GM23338 (cell line): ENCODE measurements around the gene RPA1. TPM values are rescaled to one million over a fixed set of nuclear protein-coding genes. Genes with fewer than 3 reads are reported as not detected.
A peak's percentile ranks its signal among the peaks of the same experiment; 100 is the strongest.

Experiments used
- ATAC-seq: fragments of 200-7000 bp; cut with Tn5 transposase; 3 replicates; pipeline ENCODE4 v1.9.1; 2020
- DNase-seq: peaks from one replicate; pipeline ENCODE4 v3.0.0-alpha.2; 2015; ENCODE audit warnings: low spot score
- H2AFZ ChIP-seq: fragments of 200-600 bp; sonication (generic); 2 replicates; pipeline ENCODE4 v1.8.0; 2016; ENCODE audit warnings: antibody characterized with exemption, mild to moderate bottlenecking, moderate library complexity
- H3F3A ChIP-seq: fragments of 200-600 bp; sonication (generic); replicated peaks from 2 replicates; pipeline ENCODE4 v1.8.0; 2017; ENCODE audit warnings: antibody characterized with exemption, mixed run types, low read depth
- H3K27ac ChIP-seq: fragments of 200-600 bp; sonication (generic); 2 replicates; pipeline ENCODE4 v1.6.1; 2016; ENCODE audit warnings: low read depth
- H3K27me3 ChIP-seq: fragments of 200-600 bp; sonication (generic); 2 replicates; pipeline ENCODE4 v1.8.0; 2016; ENCODE audit warnings: mild to moderate bottlenecking, mixed run types, moderate library complexity; ENCODE audit not compliant: insufficient read depth
- H3K36me3 ChIP-seq: fragments of 200-600 bp; sonication (generic); 2 replicates; pipeline ENCODE4 v1.8.0; 2016; ENCODE audit warnings: mild to moderate bottlenecking; ENCODE audit not compliant: insufficient read depth
- H3K4me1 ChIP-seq: fragments of 200-600 bp; sonication (generic); 2 replicates; pipeline ENCODE4 v1.8.0; 2016; ENCODE audit warnings: mild to moderate bottlenecking, moderate library complexity; ENCODE audit not compliant: insufficient read depth
- H3K4me2 ChIP-seq: fragments of 200-600 bp; sonication (generic); 2 replicates; pipeline ENCODE4 v1.7.1; 2017; ENCODE audit warnings: mixed run types
- H3K4me3 ChIP-seq: fragments of 200-600 bp; sonication (generic); 2 replicates; pipeline ENCODE4 v1.6.1; 2016; ENCODE audit warnings: mixed run types
- H3K79me2 ChIP-seq: fragments of 200-600 bp; sonication (generic); replicated peaks from 2 replicates; pipeline ENCODE4 v1.8.0; 2017; ENCODE audit warnings: mild to moderate bottlenecking; ENCODE audit not compliant: insufficient read depth
- H3K9me2 ChIP-seq: fragments of 200-600 bp; sonication (generic); 2 replicates; pipeline ENCODE4 v1.8.0; 2017; ENCODE audit not compliant: insufficient read depth
- H4K20me1 ChIP-seq: fragments of 200-600 bp; sonication (generic); replicated peaks from 2 replicates; pipeline ENCODE4 v1.8.0; 2017; ENCODE audit warnings: mild to moderate bottlenecking; ENCODE audit not compliant: insufficient read depth
- H3K27ac Mint-ChIP-seq: 2 replicates; pipeline ENCODE4 v1.8.0; 2020; ENCODE audit warnings: inconsistent platforms, mild to moderate bottlenecking, moderate library complexity, mixed read lengths
- H3K27me3 Mint-ChIP-seq: 3 replicates; pipeline ENCODE4 v1.8.0; 2022; ENCODE audit warnings: low read depth, mild to moderate bottlenecking, moderate library complexity, mixed read lengths, inconsistent platforms; ENCODE audit not compliant: insufficient read depth, poor library complexity
- H3K36me3 Mint-ChIP-seq: 3 replicates; pipeline ENCODE4 v1.8.0; 2021; ENCODE audit warnings: low read depth, mild to moderate bottlenecking, inconsistent platforms, moderate library complexity, mixed read lengths
- H3K4me1 Mint-ChIP-seq: 3 replicates; pipeline ENCODE4 v1.8.0; 2020; ENCODE audit warnings: mild to moderate bottlenecking, inconsistent platforms, mixed read lengths
- H3K4me3 Mint-ChIP-seq: 3 replicates; pipeline ENCODE4 v1.8.0; 2021; ENCODE audit warnings: moderate library complexity, mild to moderate bottlenecking, inconsistent platforms, mixed read lengths
- H3K9me3 Mint-ChIP-seq: 3 replicates; pipeline ENCODE4 v1.8.0; 2020; ENCODE audit warnings: moderate library complexity, mild to moderate bottlenecking, inconsistent platforms, mixed read lengths
- CREB1 ChIP-seq: fragments of 250-450 bp; sonication (Bioruptor Pico); IDR thresholded peaks from 2 replicates; pipeline ENCODE4 v1.5.0; 2020; ENCODE audit warnings: low read depth, mild to moderate bottlenecking, moderate library complexity
- CTCF ChIP-seq, 2 experiments: fragments of 200-600 bp in 1 of 2; sonication (generic) in 1 of 2; conservative IDR thresholded peaks; 2 replicates each; pipeline versions ENCODE4 v1.5.1 to v1.6.1; 2016 to 2017; ENCODE audit warnings: antibody characterized with exemption in 2 of 2, low read depth in 2 of 2, mild to moderate bottlenecking in 2 of 2, moderate library complexity in 1 of 2
- ETS1 ChIP-seq: IDR thresholded peaks from 2 replicates; pipeline ENCODE4 v1.6.1; 2016; ENCODE audit warnings: antibody characterized with exemption
- EZH2 ChIP-seq: fragments of 200-600 bp; sonication (generic); IDR thresholded peaks from one replicate; pipeline ENCODE4 v1.8.0; 2017; ENCODE audit warnings: antibody characterized with exemption, mild to moderate bottlenecking, low read depth; ENCODE audit not compliant: unreplicated experiment
- EZH2phosphoT487 ChIP-seq: fragments of 200-600 bp; sonication (generic); IDR thresholded peaks from one replicate; pipeline ENCODE4 v1.8.1; 2018; ENCODE audit warnings: antibody characterized with exemption; ENCODE audit not compliant: unreplicated experiment
- JUNB ChIP-seq: IDR thresholded peaks from one replicate; pipeline ENCODE4 v1.6.1; 2016; ENCODE audit warnings: antibody characterized with exemption; ENCODE audit not compliant: unreplicated experiment
- NANOG ChIP-seq: IDR thresholded peaks from 2 replicates; pipeline ENCODE4 v1.6.1; 2016; ENCODE audit warnings: antibody characterized with exemption, borderline replicate concordance
- POLR2AphosphoS5 ChIP-seq: IDR thresholded peaks from 2 replicates; pipeline ENCODE4 v1.6.1; 2016; ENCODE audit warnings: antibody characterized with exemption, low read depth
- STAT1 ChIP-seq: IDR thresholded peaks from one replicate; pipeline ENCODE4 v1.6.1; 2016; ENCODE audit warnings: antibody characterized with exemption; ENCODE audit not compliant: unreplicated experiment
- ZNF331 ChIP-seq: fragments of 250-450 bp; sonication (Bioruptor Pico); IDR thresholded peaks from 2 replicates; pipeline ENCODE4 v1.5.0; 2020; ENCODE audit warnings: low read depth, mild to moderate bottlenecking, moderate library complexity
- ZNF462 ChIP-seq: fragments of 250-450 bp; sonication (Bioruptor Pico); IDR thresholded peaks from 2 replicates; pipeline ENCODE4 v1.5.0; 2020; ENCODE audit warnings: mild to moderate bottlenecking, moderate library complexity
- polyA plus RNA-seq: library from polyadenylated mRNA; unstranded; fragments of >200 nt; fragmentation: Nextera tagmentation; extraction: Ambion mirVana; gene quantifications from 2 replicates; pipeline ENCODE4 v1.2.1, GENCODE V29; 2016
- total RNA-seq: library from RNA; depleted of rRNA; stranded (reverse); fragments of >200 nt; shearing (Covaris generic); gene quantifications from 2 replicates; pipeline ENCODE4 v1.2.3, GENCODE V29; 2014

The RPA1 gene
- total and polyA plus RNA-seq, 2 experiments from 2014 or later = 33.7 to 52.1 TPM

GRCh38 chr17:1867307-1867706 lies 37.5 kb downstream of the RPA1 start (continued):
- TF ChIP-seq CTCF (conservative IDR thresholded peaks at IDR 0.05; ENCODE audit: low read depth in 2 of 2) (no peak), CREB1 (CRISPR knock-in tag) (no peak), POLR2AphosphoS5 (no peak), ZNF331 (CRISPR knock-in tag) (no peak), EZH2 (no peak), JUNB (no peak)

- no peaks in the 10 kb centered on the region for H3K4me1 Mint-ChIP-seq
- DNase-seq (no peak), ATAC-seq (no peak)
- H3K9me3 Mint-ChIP-seq = no peaks in the 10 kb centered on the region
- Histone ChIP-seq H3K36me3 (0 out of 2 replicates have a peak, but pooled peaks cover 8% of the 10 kb centered on the region), H4K20me1 (peaks cover 12% of the 10 kb centered on the region), H3K4me1 (no peaks in the 10 kb centered on the region), H3K27me3 (no peaks in the 10 kb centered on the region), H3K9me2 (no peaks in the 10 kb centered on the region), H3K27ac (no peak overlapping the region), H3K79me2 (no peaks in the 10 kb centered on the region; the same call in 1 of the 2 replicates), H3F3A (0 out of 2 replicates have a peak, but pooled peaks cover 3% of the 10 kb centered on the region), H3K4me2 (no peak overlapping the region), H2AFZ (no peak overlapping the region), H3K4me3 (no peak overlapping the region)
- H3K27ac Mint-ChIP-seq = peak overlapping the region; percentile 31; the same call in 1 of the 2 replicates
- H3K4me3 Mint-ChIP-seq = no peak overlapping the region
- H3K27me3 Mint-ChIP-seq = no peaks in the 10 kb centered on the region
- H3K36me3 Mint-ChIP-seq = peaks cover 12% of the 10 kb centered on the region
- TF ChIP-seq ETS1 (no peak), CREB1 (CRISPR knock-in tag) (no peak), ZNF331 (CRISPR knock-in tag) (no peak), STAT1 (no peak), CTCF (conservative IDR thresholded peaks at IDR 0.05; ENCODE audit: low read depth in 2 of 2) (no peak), POLR2AphosphoS5 (no peak), EZH2phosphoT487 (no peak), ZNF462 (no peak), JUNB (no peak), NANOG (no peak)
These were observed 38.3 kb downstream of the RPA1 start for GRCh38 chr17:1868090-1868489.
